HG03025 (cell line): Measurements from ENCODE around the gene COL6A1.

ENCODE experiments used
- ATAC-seq: cut with Tn5 transposase; IDR thresholded peaks from one replicate; pipeline ENCODE4 v1.9.1; 2021; ENCODE audit warnings: mild to moderate bottlenecking, moderate library complexity; ENCODE audit not compliant: unreplicated experiment, low FRiP score

The COL6A1 gene

DNA sequence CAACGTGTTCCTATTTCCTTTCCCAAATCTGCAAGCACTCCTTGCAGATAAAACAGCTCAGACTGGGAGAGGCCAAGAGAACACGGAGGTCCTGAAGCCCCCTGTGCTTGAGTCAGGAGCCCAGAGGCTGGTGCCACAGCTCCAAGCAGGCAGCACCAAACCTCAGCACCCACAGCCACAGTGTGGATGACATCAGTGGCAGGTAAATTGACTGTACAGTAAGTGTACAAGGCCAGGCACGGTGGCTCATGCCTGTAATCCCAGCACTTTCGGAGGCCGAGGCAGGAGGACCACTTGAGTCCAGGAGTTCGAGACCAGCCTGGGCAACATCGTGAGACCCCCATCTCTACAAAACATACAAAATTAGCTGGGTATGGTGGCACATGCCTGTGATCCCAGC, 1.9 kb upstream of the COL6A1 start:
- ATAC-seq = no peak

DNA sequence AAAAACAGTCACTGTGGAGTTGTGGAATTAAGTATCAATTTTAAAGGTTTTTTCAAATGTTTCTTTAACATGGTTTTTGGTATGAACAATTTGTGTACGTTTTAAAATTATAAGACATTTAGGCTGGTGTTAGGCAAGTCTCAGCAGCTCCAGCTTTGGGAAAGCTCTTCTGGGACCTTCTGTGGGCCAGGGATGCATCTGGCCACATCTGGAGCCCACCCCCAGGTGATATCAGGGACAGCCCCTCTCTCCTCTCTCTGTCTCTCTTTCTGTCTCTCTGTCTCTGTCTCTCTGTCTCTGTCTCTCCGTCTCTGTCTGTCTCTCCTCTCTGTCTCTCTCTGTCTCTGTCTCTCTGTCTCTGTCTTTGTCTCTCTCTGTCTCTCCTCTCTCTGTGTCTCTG, 1.3 kb upstream of the COL6A1 start:
- ATAC-seq = no peak

GRCh38 chr21:45980697-45981096, 873 bp upstream of the COL6A1 start:
- no peak for ATAC-seq

- ATAC-seq = no peak
Observed at GRCh38 chr21:45982092-45982757, 655 bp downstream of the COL6A1 start.

DNA sequence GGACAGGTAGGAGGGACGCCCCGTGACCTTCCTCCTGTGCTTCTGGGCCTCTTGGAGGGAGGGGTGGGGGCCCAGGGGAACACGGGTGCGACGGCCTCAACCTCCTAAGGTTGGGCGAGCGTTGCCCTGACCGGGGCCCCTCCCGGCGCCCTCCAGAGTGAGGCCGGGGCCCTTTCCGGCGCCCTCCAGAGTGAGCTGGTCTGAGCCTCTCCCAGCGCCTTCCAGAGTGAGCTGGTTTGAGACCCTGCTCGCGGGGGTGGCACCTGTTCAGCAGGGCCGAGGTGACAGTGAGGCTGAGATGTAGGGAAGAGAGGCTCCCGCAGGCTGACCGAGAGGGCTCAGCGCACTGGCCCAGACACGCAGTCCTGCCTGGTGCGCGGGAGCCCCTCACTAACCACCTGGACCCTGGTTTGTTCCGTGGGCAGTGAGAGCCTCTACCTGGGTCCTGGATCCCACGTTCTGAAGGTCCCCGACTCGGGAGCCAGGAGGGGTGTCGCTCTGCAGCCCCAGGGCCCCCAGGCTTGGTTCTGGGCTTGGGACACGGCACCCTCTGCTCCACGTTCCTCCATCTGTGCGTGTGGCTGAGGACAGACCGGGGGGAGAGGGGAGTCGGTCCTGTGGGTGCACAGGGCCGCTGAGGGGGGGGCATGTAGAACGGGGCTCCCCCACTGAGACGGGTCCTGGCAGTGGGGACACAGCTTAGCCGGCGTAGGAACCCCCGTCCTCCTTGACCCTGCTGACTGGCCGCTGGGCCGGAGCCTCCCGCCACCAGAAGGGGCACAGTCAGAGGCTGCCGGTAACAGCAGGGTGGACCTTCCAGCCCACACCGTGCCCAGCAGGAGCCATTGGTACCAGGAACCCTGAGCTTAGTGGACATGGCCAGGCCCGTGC, 1.4 kb downstream of the COL6A1 start:
- ATAC-seq = no peak

- ATAC-seq = no peak
Observed at GRCh38 chr21:45983649-45983965, 2.0 kb downstream of the COL6A1 start.

- no peak for ATAC-seq
Observed at GRCh38 chr21:45983981-45984551, 2.5 kb downstream of the COL6A1 start.

GRCh38 chr21:45984584-45985095, 3.1 kb downstream of the COL6A1 start:
- ATAC-seq = no peak

- no peak for ATAC-seq
Observed at GRCh38 chr21:45985471-45986315, 4.1 kb downstream of the COL6A1 start.

- no peak for ATAC-seq
Observed at GRCh38 chr21:45986316-45987051, 4.9 kb downstream of the COL6A1 start.

GRCh38 chr21:45987121-45987711, 5.6 kb downstream of the COL6A1 start:
- ATAC-seq = no peak

DNA sequence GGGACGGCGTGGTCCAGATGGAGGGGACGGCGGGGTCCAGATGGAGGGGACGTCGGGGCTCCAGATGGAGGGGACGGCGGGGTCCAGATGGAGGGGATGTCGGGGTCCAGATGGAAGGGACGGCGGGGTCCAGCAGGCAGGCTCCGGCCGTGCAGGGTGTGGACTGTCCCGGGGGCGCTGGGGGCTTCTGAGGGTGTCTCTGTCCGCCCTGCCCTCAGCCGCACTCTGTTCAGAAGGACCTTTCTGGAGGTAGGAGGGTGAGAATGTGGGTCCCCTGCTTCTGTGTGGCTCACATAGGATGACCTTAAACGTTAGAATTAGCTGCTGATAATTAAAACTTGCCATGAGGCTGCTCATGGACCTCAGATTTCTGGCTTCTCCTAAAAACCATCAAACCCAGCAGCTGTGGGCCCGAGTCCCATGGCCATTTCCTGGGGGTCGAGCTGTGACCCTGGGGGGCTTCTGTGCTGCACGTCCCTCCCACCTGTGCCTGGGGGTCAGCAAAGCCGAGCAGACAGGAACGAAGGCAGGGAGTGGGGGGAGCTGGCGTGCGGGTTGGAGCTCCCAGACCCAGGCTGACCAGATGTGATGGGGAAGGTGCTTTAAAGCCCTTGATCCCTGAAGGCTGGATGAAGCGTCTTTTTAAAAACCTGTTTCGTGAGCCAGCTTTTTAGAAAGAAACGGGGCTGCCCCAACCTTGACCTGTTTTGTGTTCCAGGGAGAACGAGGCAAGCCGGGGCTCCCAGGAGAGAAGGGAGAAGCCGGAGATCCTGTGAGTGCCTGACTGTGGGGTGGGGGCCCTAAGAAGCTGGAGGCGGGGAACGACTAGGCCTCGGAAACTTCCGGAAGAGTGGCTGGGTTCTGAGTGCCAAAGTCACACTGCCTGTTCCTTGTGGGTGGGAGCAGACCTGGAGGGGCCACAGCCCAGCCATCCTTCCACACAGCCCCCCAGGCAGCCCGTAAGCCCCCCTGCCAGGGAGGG, 7.1 kb downstream of the COL6A1 start:
- no peak for ATAC-seq

DNA sequence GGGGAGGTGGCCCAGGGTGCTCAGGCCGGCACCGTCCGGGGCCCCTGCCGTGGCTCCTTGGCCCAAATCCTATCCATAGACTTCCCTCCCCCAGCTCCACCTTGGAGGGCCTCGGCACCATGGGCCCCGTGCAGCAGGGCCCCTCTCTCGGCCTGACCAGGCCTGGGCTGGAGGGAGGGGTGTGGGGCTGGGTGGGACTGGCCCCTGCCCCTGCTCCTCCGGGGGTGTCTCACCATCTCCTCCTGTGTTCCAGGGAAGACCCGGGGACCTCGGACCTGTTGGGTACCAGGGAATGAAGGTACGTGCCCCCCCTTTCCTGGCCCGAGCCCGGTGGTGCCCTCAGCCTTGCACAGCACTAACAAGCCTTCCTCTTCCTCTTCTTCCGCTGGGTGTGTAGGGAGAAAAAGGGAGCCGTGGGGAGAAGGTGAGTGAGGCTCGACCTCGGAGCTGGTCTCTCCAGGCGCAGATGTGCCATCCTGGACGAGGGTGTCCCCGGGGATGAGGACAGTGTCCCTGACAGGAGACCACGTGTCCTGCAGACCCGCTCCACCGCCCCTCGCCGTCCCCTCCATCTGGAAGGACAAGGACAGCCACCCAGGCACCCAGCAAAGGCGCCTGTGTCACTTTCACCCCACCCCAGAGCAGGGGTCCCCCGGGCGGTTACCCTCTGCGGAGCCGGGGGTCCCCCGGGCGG, 7.9 kb downstream of the COL6A1 start:
- no peak for ATAC-seq

GRCh38 chr21:45990049-45990711, 8.6 kb downstream of the COL6A1 start:
- ATAC-seq = no peak

DNA sequence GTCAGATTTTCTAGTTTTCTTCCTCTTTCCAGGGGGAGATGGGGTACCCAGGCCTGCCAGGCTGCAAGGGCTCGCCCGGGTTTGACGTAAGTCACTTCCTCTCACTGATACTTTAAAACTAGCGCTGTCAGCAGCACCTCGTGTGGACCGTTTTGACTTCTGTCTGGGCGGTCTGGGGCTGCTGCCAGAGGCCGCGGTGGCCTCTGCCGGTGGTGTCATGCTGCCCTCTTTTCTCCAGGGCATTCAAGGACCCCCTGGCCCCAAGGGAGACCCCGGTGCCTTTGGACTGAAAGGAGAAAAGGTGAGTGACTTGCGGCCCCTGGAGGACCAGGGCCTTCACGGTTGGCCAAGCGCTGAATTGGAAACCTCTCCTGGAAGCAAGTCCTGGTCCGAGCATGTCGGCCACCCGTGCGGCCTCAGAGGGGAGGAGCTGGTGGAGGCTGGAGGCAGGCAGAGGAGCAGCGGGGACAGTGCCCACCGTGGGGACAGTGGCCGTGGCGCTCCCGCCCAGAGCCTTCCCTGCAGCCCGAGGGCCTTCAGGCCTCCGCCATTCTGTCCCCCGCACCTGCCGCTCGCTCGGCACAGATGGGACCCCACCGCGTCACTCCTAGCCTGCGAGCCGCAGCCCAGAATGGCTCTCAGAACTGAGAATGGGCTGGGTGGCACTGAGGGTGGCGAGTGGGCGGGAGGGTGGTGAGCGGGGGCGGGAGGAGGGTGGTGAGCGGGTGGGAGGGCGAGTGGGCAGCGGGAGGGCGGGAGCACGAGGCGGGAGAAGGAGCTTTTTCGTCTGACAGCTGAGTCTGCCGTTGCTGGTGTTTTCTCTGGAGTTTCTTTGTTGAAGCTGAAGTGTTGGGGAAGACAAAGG, 9.4 kb downstream of the COL6A1 start:
- ATAC-seq = no peak

DNA sequence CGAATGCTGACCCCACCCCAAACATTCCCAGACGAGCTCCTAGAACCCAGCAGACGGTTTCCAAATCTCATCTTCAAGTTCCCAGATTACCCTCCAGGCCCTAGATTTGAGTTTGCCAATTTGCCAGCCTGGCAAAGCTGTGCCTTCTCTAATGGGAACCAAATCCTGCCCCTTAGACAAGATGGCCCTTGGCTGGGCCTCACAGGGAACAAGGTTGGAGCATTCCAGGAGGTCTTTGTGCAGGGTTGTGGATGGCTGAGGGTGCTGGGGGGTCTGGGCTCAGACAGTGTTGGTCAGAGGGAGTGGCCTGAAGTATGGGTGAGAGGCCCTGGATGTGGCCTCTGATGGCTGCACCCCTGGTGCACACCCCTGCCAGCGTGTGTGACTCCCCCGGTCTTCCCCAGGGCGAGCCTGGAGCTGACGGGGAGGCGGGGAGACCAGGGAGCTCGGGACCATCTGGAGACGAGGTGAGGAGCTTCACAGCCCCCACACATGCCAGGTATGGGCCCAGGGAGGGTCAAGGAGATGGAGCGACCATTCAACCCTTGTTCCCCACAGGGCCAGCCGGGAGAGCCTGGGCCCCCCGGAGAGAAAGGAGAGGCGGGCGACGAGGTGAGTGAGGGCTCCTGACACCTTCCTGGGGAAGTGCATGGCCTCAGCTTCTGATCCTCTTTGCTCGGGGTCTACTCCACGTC, 10.2 kb downstream of the COL6A1 start:
- no peak for ATAC-seq
